Activated CD4-positive, alpha-beta T cell treated with anti-CD3 and anti-CD28 coated beads, Interleukin-2, Interleukin-6, amounts not matched to agents 100 ng/mL and 50 ng/mL, durations not matched to agents 16 hours and 8 hours (primary cell): ENCODE results near the gene POLR1B.
"Not testable (repeated sequence)": the region's sequence is repeated elsewhere in the genome, so short reads cannot be mapped to it uniquely, and the experiment has no call there.

Source experiments
- DNase-seq: peaks from one replicate; pipeline ENCODE4 v3.0.0-alpha.2; 2020

Gene POLR1B

GRCh38 chr2:112602917-112603316 is 60.7 kb downstream of the POLR1B start:
- DNase-seq: no peak

GRCh38 chr2:112603731-112604130 is 61.5 kb downstream of the POLR1B start:
- DNase-seq: no peak

- DNase-seq: no peak
Measured at GRCh38 chr2:112604952-112605351, 62.7 kb downstream of the POLR1B start.

- no peak for DNase-seq
Measured at GRCh38 chr2:112605926-112606325, 63.7 kb downstream of the POLR1B start.

GRCh38 chr2:112606547-112606946 is 64.3 kb downstream of the POLR1B start:
- DNase-seq: no peak

GRCh38 chr2:112607680-112608438 is 65.6 kb downstream of the POLR1B start:
- no peak for DNase-seq

GRCh38 chr2:112609320-112609719 is 67.1 kb downstream of the POLR1B start:
- DNase-seq: not testable (repeated sequence)

GRCh38 chr2:112612283-112612682 is 70.0 kb downstream of the POLR1B start:
- not testable (repeated sequence) for DNase-seq

- DNase-seq: no peak
Measured at GRCh38 chr2:112614201-112614840, 72.1 kb downstream of the POLR1B start.

- no peak for DNase-seq
Measured at GRCh38 chr2:112615051-112615450, 72.8 kb downstream of the POLR1B start.

GRCh38 chr2:112615798-112616197 is 73.5 kb downstream of the POLR1B start:
- not testable (repeated sequence) for DNase-seq

- DNase-seq: no peak
Measured at GRCh38 chr2:112618383-112618782, 76.1 kb downstream of the POLR1B start.

- no peak for DNase-seq
Measured at GRCh38 chr2:112621790-112622527, 79.7 kb downstream of the POLR1B start.

GRCh38 chr2:112622528-112622849 is 80.2 kb downstream of the POLR1B start:
- DNase-seq: no peak

GRCh38 chr2:112623913-112624777 is 81.9 kb downstream of the POLR1B start:
- DNase-seq: peak; percentile 84

- no peak for DNase-seq
Measured at GRCh38 chr2:112625474-112626114, 83.3 kb downstream of the POLR1B start.

- peak; percentile 76 for DNase-seq
Measured at GRCh38 chr2:112626604-112627059, 84.4 kb downstream of the POLR1B start.
